Left kidney (tissue), 2 donors: Measurements from ENCODE around the gene ISM2. TPM values are rescaled to one million over a fixed set of nuclear protein-coding genes. Genes with fewer than 3 reads are reported as not detected.

Source experiments
- DNase-seq: peaks from one replicate; pipeline ENCODE4 v3.0.0-alpha.2; 2013
- polyA plus RNA-seq: library from polyadenylated mRNA; unstranded; fragments of 120-200 nt; gene quantifications from one replicate; pipeline ENCODE4 v1.2.1, GENCODE V29; 2013; ENCODE audit not compliant: insufficient read length

ISM2 gene
- polyA plus RNA-seq, 1 donor, result 2.5 TPM

GRCh38 chr14:77467801-77468200, 30.8 kb downstream of the ISM2 start:
- no peak for DNase-seq

GRCh38 chr14:77459072-77459723, 39.4 kb downstream of the ISM2 start:
- DNase-seq, result peak; percentile 74

GRCh38 chr14:77458249-77458950, 40.2 kb downstream of the ISM2 start:
- DNase-seq, result no peak

GRCh38 chr14:77457522-77458248, 40.9 kb downstream of the ISM2 start, which contains the start of the genes AHSA1 and VIPAS39:
TSS of gene AHSA1 (plus strand) at chr14:77458093. CDS start at chr14:77458190, 97 bp downstream.
TSS of gene VIPAS39 (minus strand) at chr14:77457601. CDS start at chr14:77454102, 3,499 bp downstream.
- peak; percentile 99 for DNase-seq

- no peak for DNase-seq
Observed at GRCh38 chr14:77457115-77457521, 41.5 kb downstream of the ISM2 start.

GRCh38 chr14:77455966-77456640, 42.5 kb downstream of the ISM2 start:
- no peak for DNase-seq

GRCh38 chr14:77442196-77442595, 56.4 kb downstream of the ISM2 start:
- no peak for DNase-seq

- DNase-seq, result no peak
Observed at GRCh38 chr14:77439861-77440260, 58.8 kb downstream of the ISM2 start.

GRCh38 chr14:77438596-77438995, 60.0 kb downstream of the ISM2 start:
- DNase-seq, result no peak

GRCh38 chr14:77436042-77436441, 62.6 kb downstream of the ISM2 start:
- no peak for DNase-seq

- DNase-seq, result no peak
Observed at GRCh38 chr14:77426396-77426795, 72.2 kb downstream of the ISM2 start.

- DNase-seq, result no peak
Observed at GRCh38 chr14:77424862-77425261, 73.8 kb downstream of the ISM2 start.

Other genes with a start within 250 kb of the ISM2 start
- gene NGB, start 227.6 kb downstream of the ISM2 start, polyA plus RNA-seq, result not detected
- gene POMT2, start 177.9 kb downstream of the ISM2 start, polyA plus RNA-seq, result 59.7 TPM
- 30.7 TPM for gene GSTZ1, start 177.8 kb downstream of the ISM2 start, polyA plus RNA-seq
- 28.8 TPM for gene TMED8, start 121.7 kb downstream of the ISM2 start, polyA plus RNA-seq
- gene SAMD15, start 121.4 kb downstream of the ISM2 start, polyA plus RNA-seq, result 12.7 TPM
- gene NOXRED1, start 75.3 kb downstream of the ISM2 start, polyA plus RNA-seq, result 4.0 TPM
- 35.0 TPM for gene VIPAS39, start 41.2 kb downstream of the ISM2 start, polyA plus RNA-seq
- gene AHSA1, start 40.7 kb downstream of the ISM2 start, polyA plus RNA-seq, result 218 TPM
- gene SPTLC2, start 117.8 kb upstream of the ISM2 start, polyA plus RNA-seq, result 78.0 TPM
- 17.2 TPM for gene ALKBH1, start 209.2 kb upstream of the ISM2 start, polyA plus RNA-seq
- 95.0 TPM for gene SLIRP, start 209.3 kb upstream of the ISM2 start, polyA plus RNA-seq